HEK293T (cell line): Measurements from ENCODE around the gene NR3C2.

Experiments
- BHLHE40 ChIP-seq: fragments of 450-650 bp; IDR thresholded peaks from 2 replicates; pipeline ENCODE4 v1.6.1; 2016; ENCODE audit warnings: mild to moderate bottlenecking, moderate library complexity, borderline replicate concordance
- ELF4 ChIP-seq: fragments of 450-650 bp; IDR thresholded peaks from 2 replicates; pipeline ENCODE4 v1.6.1; 2017; ENCODE audit warnings: antibody characterized with exemption
- FOXM1 ChIP-seq: fragments of 450-650 bp; IDR thresholded peaks from 2 replicates; pipeline ENCODE4 v1.6.1; 2017; ENCODE audit warnings: mild to moderate bottlenecking, borderline replicate concordance
- HDGF ChIP-seq: fragments of 450-650 bp; IDR thresholded peaks from 2 replicates; pipeline ENCODE4 v1.6.1; 2017; ENCODE audit warnings: antibody characterized with exemption, borderline replicate concordance
- NFRKB ChIP-seq: fragments of 450-650 bp; IDR thresholded peaks from 2 replicates; pipeline ENCODE4 v1.6.1; 2016; ENCODE audit warnings: mild to moderate bottlenecking, moderate library complexity
- SP1 ChIP-seq: fragments of 450-650 bp; IDR thresholded peaks from 2 replicates; pipeline ENCODE4 v1.6.1; 2017
- ZNF384 ChIP-seq: fragments of 450-650 bp; IDR thresholded peaks from 2 replicates; pipeline ENCODE4 v1.6.1; 2016

DNA sequence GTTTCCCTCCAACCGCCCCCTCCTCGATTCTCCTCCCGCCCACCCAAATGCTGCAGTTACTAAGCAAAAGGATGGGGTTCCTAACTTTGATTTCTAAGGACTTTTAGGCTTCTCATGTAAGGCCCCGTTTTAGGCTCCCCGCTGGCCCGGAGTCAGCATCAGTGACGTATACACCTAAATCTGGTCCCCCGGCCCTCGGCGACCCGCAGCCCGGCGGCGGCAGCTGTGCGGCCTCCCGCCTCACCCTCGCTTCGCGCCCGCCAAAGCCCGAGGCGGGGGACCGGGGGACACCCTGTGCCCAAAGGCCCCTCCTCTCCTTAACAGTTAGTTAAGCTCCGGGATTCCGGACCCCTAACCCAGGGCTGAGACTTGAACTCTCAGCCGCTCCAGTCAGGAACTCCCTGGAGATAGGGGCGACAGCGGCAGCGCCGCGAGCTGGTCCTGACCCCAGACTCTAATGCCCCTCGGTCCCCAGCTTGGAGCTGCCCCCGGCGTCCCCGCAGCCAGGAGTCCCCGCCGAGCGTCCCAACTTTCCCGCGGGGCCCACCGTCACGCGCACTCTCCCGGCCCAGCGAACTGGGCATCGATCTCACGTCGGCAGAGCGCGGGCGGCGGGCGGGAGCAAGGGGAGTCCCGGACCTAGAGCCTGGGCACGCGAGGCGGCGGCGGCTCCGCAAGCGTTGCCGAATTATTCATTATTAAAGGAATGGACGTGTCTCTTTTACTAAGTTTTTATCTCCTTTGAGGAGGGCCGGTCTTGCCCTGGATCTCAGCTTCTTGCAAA lies 1.5 kb upstream of the NR3C2 start:
- TF ChIP-seq ELF4 (no peak), BHLHE40 (no peak), FOXM1 (no peak), NFRKB (no peak), SP1 (no peak), ZNF384 (no peak), HDGF (no peak)
